ENCODE measurements around the gene COL11A2.

Gene COL11A2

GRCh38 chr6:33171016-33171879, 21.0 kb downstream of the COL11A2 start:
- DNase-seq = no peak

GRCh38 chr6:33170176-33171015, 21.9 kb downstream of the COL11A2 start:
- DNase-seq = no peak

GRCh38 chr6:33169291-33170175, 22.7 kb downstream of the COL11A2 start:
- DNase-seq = no peak

- DNase-seq = no peak
Measured at GRCh38 chr6:33168639-33169038, 23.6 kb downstream of the COL11A2 start.

- DNase-seq = no peak
Measured at GRCh38 chr6:33168284-33168601, 24.0 kb downstream of the COL11A2 start.

GRCh38 chr6:33167374-33168283, 24.6 kb downstream of the COL11A2 start:
- DNase-seq = no peak

- DNase-seq = no peak
Measured at GRCh38 chr6:33166811-33167210, 25.5 kb downstream of the COL11A2 start.

GRCh38 chr6:33166363-33166762, 25.9 kb downstream of the COL11A2 start:
- no peak for DNase-seq

- no peak for DNase-seq
Measured at GRCh38 chr6:33165581-33166258, 26.5 kb downstream of the COL11A2 start.

GRCh38 chr6:33164665-33165373, 27.4 kb downstream of the COL11A2 start:
- DNase-seq = no peak

GRCh38 chr6:33164176-33164575, 28.1 kb downstream of the COL11A2 start:
- no peak for DNase-seq

- DNase-seq = no peak
Measured at GRCh38 chr6:33163540-33163939, 28.7 kb downstream of the COL11A2 start.

GRCh38 chr6:33161354-33162331, 30.6 kb downstream of the COL11A2 start:
- DNase-seq = peak; percentile 69

GRCh38 chr6:33160728-33161344, 31.4 kb downstream of the COL11A2 start:
- no peak for DNase-seq

- no peak for DNase-seq
Measured at GRCh38 chr6:33160096-33160495, 32.2 kb downstream of the COL11A2 start.

GRCh38 chr6:33156964-33157363, 35.3 kb downstream of the COL11A2 start:
- DNase-seq = no peak

- no peak for DNase-seq
Measured at GRCh38 chr6:33156561-33156960, 35.7 kb downstream of the COL11A2 start.

GRCh38 chr6:33154349-33154748, 37.9 kb downstream of the COL11A2 start:
- no peak for DNase-seq

GRCh38 chr6:33151050-33151449, 41.2 kb downstream of the COL11A2 start:
- DNase-seq = no peak

All from stimulated activated naive CD4-positive, alpha-beta T cell treated with Interleukin-2 at 50 U/mL for 16 hours (primary cell).